ENCODE measurements around the gene RASAL2.
A peak's percentile ranks its signal among the peaks of the same experiment; 100 is the strongest.
"Not testable (repeated sequence)": the region's sequence is repeated elsewhere in the genome, so short reads cannot be mapped to it uniquely, and the experiment has no call there.

RASAL2 gene

GRCh38 chr1:178072326-178072725 lies 21.6 kb upstream of the RASAL2 start:
- DNase-seq: no peak

GRCh38 chr1:178075333-178075732 lies 18.6 kb upstream of the RASAL2 start:
- DNase-seq: peak; percentile 60

DNA sequence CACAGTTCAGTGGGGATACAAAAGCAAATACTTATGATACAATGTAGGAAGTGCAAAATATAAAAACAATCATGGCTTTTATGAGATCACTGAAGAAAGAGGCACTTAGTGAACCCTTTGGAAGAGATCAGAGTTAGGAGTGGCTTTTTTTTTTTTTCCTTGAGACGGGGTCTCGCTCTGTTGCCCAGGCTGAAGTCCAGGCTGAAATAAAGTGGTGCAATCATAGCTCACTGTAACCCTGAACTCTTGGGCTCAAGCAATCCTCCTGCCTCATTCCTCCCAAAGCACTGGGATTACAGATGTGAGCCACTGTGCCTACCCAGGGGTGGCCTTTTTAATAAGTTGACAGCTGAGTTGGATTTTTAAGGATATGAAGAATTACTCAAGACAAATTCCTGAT lies 17.3 kb upstream of the RASAL2 start:
- no peak for DNase-seq

- no peak for DNase-seq
Observed at GRCh38 chr1:178077917-178078316, 16.0 kb upstream of the RASAL2 start.

DNA sequence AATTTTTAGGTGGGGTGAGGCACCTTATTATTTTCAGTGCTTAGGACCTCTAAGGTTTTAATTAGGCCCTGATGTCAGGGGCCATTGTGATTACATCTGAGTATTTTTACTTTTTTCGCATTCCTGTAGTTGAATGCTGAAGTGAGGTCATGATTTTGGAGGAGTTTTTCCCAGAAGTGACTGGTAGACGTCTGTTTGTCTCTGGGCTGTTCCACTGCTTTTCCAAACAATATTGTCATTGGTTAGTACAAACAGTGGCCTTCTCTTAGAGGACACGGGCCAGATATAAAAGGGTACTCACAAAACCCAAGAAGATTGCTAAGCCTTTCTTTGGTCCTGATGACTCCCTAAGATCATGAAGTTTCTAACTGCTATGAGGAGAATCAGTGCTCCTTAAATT lies 7.6 kb upstream of the RASAL2 start:
- DNase-seq: no peak

GRCh38 chr1:178086766-178087165 lies 7.1 kb upstream of the RASAL2 start:
- no peak for DNase-seq

GRCh38 chr1:178088651-178089050 lies 5.3 kb upstream of the RASAL2 start:
- no peak for DNase-seq

DNA sequence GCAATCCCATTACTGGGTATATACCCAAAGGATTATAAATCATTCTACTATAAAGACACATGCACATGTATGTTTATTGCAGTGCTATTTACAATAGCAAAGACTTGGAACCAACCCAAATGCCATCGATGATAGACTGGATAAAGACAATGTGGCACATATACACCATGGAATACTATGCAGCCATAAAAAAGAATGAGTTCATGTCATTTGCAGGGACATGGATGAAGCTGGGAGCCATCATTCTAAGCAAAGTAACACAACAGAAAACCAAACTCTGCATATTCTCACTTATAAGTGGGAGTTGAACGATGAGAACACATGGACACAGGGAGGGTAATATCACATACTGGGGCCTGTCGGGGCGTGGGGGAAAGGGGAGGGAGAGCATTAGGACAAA lies 2.5 kb upstream of the RASAL2 start:
- not testable (repeated sequence) for DNase-seq

DNA sequence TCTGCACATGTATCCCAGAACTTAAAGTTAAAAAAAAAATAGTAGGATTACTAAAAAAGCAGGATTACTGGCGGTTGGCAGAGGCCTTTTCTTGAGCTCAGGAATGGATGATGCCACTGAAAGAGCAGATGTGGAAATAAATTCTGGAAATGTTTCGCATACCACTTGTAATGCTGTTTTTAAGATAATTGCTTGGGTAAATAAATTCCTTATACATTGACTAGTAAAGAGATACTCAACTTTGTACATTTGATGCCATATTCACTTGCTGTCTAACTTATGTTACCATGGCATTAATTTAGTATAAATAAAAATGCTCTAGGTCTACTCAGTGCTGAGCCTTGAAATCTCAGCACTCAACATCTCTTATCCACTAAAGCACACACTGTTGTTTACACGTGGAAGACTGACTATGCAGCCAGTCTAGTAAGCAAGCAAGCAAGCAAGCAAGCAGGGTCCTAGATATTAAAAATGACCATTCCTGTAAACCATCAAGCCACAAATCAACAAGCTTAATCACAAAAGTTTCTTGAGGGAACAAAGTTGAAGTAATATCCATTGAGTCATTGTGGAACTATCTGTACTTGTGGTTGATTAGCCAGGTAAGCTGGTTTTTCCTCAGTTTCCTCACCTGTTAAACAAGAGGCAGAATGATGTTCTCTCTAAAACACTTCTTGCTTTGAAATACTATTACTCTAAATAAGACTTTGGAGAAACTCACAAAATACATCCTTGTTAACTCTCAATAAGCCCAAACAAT lies 1.7 kb upstream of the RASAL2 start:
- DNase-seq: no peak

GRCh38 chr1:178092878-178093493 lies 918 bp upstream of the RASAL2 start:
- peak; percentile 98 for DNase-seq

DNA sequence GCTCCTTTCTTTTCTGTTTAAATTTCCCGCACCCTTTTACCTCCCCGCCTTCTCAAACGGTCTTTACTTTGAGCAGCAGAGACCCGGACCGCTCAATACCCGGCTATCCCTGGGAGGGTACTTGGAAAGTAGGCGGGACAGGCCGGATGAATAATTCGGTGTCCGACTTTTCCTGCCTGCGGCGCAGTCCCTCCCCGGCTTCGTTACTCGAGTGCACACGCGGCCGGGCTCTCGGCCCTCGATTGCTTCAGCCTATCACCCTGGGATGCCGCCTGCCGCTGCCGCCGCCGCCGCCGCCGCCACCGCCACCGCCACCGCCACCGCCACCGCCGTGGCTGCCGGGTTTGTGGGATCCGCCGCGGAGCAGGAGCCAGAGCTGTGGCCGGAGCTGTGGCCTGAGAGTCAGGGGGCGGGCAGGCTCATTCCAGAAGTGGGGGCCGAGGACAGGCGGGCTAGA lies 382 bp upstream of the RASAL2 start:
- DNase-seq: peak; percentile 99

DNA sequence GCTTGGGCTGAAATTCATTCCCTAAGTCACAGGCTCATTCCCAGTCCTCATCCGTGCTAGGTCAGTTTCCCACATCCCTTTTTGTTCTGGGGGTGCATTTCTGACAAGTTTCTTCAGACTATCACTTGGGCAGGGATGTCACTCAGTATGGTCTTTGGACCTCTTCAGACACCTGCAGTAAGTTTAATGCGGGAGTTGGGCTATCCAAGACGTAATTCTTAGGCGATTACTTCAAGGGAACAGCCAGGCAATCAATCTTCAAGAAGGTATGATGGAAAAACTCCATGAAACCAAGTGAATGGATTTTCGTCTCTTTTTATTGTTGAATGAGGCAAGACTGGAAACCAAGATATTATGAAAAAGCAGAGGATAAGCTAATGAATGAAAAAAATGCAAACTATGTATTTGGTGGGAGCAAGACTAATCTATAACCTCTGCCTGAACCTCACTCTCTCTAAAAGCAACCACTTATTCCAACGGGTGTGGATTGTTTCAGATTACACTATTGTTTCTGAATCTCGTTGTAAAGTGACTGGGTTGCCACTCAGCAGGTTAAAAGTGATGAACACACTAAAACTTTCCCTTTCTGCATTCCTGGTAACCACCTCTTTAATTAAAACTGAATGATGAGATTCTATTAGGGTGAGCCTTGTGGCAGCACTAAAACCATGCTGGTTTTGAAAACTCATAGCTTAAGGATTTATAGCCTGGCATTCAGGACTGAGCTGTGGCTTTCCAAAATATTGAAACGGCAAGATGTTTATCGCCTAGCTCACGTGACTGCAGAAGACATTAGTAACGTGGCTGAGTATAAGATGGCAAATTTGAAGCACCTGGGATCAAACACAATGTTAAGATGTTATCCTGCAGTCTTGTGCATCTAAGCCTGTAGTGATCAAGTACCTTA lies 1.1 kb downstream of the RASAL2 start:
- peak; percentile 60 for DNase-seq

DNA sequence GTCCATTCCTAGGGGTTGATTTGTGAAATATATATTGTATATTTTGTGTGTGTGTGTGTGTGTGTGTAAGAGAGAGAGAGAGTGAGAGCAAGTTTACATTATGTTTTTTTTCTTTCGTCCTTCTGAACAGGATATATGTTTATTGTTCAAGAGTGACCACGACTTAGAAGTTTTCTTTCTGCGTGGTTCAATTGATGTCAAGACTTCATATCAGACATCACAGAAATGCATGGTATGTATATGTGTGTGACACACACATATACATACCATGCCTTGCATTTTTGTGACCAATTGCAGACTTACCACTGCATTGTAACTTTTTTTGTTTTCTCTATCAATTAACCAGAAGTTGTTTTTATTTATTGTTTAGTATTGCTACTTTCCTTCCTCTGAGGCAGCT lies 2.5 kb downstream of the RASAL2 start:
- DNase-seq: no peak

GRCh38 chr1:178098262-178098661 lies 4.4 kb downstream of the RASAL2 start:
- no peak for DNase-seq

DNA sequence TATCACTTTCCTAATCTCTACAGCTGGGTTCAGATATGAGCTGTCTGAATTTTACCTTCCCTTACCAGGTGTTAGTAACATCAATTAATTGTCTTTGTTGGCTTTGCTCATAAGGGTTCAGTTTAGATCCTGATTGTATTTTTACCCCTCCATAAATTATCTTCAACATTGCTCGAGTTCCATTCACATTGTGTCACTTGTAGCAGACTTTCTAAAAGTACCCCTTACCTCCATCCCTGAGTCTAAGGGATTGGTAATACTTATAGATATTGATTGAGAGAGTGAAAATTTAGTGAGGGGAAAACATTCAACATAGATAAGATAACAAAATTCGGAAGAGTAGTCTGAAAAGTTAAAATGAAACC lies 7.3 kb downstream of the RASAL2 start:
- no peak for DNase-seq

- no peak for DNase-seq
Observed at GRCh38 chr1:178101654-178102053, 7.8 kb downstream of the RASAL2 start.

GRCh38 chr1:178102218-178102617 lies 8.3 kb downstream of the RASAL2 start:
- DNase-seq: no peak

- DNase-seq: peak; percentile 25
Observed at GRCh38 chr1:178107823-178108222, 13.9 kb downstream of the RASAL2 start.

DNA sequence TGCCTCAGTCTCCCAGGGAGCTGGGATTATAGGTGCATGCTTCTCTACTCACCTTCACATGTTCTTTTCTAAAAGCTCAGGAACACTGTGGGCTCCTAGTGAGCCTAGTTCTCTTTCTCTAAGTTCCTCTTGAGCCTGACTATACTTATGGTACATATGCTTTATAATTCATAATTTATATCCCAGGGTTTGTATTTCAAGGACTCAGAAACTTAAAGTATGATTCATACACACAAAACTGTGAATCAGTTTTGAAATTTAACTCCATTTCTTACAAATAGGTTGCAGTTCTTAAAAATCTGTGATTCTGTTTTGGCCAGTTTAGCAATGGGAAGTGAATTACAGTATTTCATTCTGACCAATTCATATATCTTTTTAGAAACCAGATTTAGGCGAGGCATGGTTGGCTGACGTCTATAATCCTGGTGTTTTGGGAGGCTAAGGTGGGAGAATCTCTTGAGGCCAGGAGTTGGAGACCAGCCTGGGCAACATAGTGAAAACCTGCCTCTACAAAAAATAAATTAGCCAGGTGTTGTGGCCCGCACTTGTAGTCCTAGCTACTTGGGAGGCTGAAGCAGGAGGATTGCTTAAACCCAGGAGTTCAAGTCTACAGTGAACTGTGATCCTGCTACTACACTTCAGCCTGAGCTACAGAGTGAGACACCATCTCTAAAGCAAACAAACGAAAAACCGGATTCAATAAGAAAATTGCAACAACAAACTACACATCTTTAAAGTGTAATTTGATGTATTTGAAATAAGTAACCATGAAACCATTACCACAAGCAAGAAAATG lies 15.6 kb downstream of the RASAL2 start:
- no peak for DNase-seq

- no peak for DNase-seq
Observed at GRCh38 chr1:178115260-178115659, 21.4 kb downstream of the RASAL2 start.

DNA sequence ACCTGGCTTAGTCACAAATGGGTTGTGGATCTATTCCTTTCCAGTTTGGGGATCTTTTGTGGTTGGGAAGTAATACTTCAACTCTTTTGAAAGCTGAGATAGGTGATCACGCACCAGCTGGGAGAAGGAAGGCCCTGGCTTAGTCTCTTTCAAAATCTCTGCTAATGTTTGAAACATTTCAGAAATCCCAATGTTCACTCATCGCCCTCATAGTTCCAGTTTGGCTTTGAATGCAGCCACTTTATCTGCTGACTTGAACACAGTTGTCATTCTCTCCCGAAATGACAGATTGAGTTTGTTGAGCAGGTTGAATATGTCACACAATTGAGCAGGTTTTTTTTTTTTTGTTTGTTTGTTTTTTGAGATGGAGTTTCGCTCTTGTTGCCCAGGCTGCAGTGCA lies 24.6 kb downstream of the RASAL2 start:
- no peak for DNase-seq

DNA sequence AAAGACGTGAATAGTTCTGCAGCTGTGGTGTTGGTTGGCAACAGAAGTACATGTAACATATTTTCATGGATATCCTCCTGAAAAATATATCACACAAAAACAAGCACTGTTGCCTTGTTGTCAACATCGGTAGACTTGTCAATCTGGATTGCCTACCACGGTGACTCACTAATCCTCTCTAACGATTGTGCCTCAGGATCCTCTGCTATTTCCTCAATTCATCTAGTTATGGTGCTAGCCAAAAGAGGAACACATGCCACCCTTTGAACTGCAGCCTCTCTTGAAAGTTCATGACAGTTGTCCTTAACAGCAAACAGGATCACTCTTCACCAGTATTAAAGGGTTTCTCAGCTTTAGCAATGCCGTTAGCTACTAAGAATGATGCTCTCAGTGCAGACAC lies 25.7 kb downstream of the RASAL2 start:
- DNase-seq: no peak

DNA sequence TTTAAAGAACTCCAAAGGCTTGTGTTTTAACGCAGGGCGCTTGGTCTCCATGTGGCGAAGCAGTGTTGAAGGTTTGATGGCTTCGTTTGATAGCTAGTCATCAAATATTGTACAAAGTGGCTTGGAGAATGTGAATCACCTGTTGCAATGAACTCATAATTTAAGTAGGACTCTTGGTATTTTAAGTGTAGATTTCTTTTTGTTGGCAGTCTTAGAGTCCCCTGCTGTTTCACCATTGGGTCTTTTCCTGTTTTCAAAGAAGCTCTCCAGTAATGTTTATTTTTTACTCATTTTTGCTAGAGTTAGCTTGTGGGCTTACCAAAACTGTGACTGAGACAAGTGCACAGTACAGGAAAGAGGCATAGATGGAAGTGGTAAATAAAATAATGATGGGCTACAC lies 26.2 kb downstream of the RASAL2 start:
- no peak for DNase-seq

Data from NCI-H526 treated with DMSO at 0.1 percent for 48 hours (cell line).